ENCODE data around the gene PPARD.

Gene PPARD

GRCh38 chr6:35477028-35477427, 134.7 kb downstream of the PPARD start:
- Histone ChIP-seq H3K9me3 (ENCODE audit: control insufficient read depth in 1 of 2, low read length in 2 of 2) (no peaks in the 10 kb centered on the region), H3K4me1 (ENCODE audit: control insufficient read depth in 1 of 2, insufficient read depth in 2 of 2, low read length in 2 of 2) (peaks cover 4 to 12% of the 10 kb centered on the region in 2 donors), H3K4me3 (ENCODE audit: low read depth in 1 of 2, low read length in 2 of 2) (no peak overlapping the region), H3K27me3 (ENCODE audit: low read depth, low read length) (no peaks in the 10 kb centered on the region), H3K36me3 (ENCODE audit: control insufficient read depth in 1 of 2, insufficient read depth in 2 of 2, low read length in 2 of 2) (peaks cover 9 to 72% of the 10 kb centered on the region in 2 donors), H3K27ac (ENCODE audit: low read length) (no peak overlapping the region)

Measured in muscle layer of duodenum (tissue), 2 donors.